ENCODE data around the gene GRM6. TPM values are rescaled to one million over a fixed set of nuclear protein-coding genes. Genes with fewer than 3 reads are reported as not detected.

Gene GRM6
- total RNA-seq, 4 donors from 2014 or later, result not detected

- intact Hi-C loops (cut with DNase I; ENCODE audit: low total_unique reads), result no loop called here
- peak in 1 of 2 donors; percentile 50 for DNase-seq (ENCODE audit: low spot score in 2 of 2)
- WGBS, 2 donors, result 91 to 92% methylated on average over 19 to 27 of the region's 27 CpGs
- H3K4me3 ChIP-seq (ENCODE audit: low read depth, poor library complexity, severe bottlenecking), result no peak overlapping the region
- TF ChIP-seq POLR2A (IDR thresholded peaks at IDR 0.05) (no peak), CTCF (IDR thresholded peaks at IDR 0.05) (no peak)
These were observed 6.5 kb downstream of the GRM6 start for GRCh38 chr5:178988436-178989220.

DNA sequence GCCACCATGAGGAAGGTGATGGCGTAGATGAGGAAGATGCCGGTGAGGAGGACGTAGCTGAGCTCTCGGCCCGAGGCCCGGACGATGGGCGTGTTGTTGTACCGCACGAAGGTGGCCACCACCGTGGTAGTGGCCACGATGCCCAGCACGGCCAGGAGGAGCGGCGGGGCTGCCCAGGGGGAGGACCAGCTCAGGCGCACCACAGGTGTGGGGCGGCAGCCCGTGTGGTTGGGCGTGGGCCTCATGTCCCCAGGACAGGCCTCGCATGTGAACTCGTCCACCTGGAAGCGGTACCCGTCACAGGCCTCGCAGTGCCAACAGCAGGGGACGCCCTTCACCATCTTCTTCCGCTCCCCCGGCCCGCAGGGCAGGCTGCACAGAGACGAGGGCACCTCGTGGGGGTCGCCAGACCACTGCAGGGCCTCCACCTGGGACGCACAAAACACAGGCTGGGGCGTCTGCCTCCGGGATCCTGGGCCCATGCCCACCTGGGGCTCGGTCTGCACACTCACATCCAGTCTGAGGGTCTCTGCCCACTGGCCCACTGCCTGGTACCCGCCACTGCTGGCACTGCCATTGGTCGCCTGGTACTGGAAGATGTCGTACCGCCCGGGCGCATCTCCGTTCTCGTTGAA lies 8.7 kb downstream of the GRM6 start:
- intact Hi-C loops (cut with DNase I; ENCODE audit: low total_unique reads), result no loop called here

GRCh38 chr5:178984145-178985072 lies 10.7 kb downstream of the GRM6 start:
- 94 to 95% methylated on average over 37 of the region's 37 CpGs for WGBS, 2 donors
- H3K4me3 ChIP-seq (ENCODE audit: low read depth, poor library complexity, severe bottlenecking), result no peak overlapping the region
- TF ChIP-seq CTCF (IDR thresholded peaks at IDR 0.05), result no peak
- no peak for TF ChIP-seq POLR2A (IDR thresholded peaks at IDR 0.05)
- peak in 1 of 2 donors; percentile 62 for DNase-seq (ENCODE audit: low spot score in 2 of 2)
- intact Hi-C loops (cut with DNase I; ENCODE audit: low total_unique reads), result no loop called here

More for the DNA sequence above, 8.7 kb downstream of the GRM6 start:
- TF ChIP-seq CTCF (IDR thresholded peaks at IDR 0.05), result no peak
- TF ChIP-seq POLR2A (IDR thresholded peaks at IDR 0.05), result no peak
- no peak overlapping the region for H3K4me3 ChIP-seq (ENCODE audit: low read depth, poor library complexity, severe bottlenecking)
- DNase-seq (ENCODE audit: low spot score in 2 of 2), result peak in 1 of 2 donors; percentile 76
- WGBS, 2 donors, result 98% methylated on average over 42 of the region's 43 CpGs

DNA sequence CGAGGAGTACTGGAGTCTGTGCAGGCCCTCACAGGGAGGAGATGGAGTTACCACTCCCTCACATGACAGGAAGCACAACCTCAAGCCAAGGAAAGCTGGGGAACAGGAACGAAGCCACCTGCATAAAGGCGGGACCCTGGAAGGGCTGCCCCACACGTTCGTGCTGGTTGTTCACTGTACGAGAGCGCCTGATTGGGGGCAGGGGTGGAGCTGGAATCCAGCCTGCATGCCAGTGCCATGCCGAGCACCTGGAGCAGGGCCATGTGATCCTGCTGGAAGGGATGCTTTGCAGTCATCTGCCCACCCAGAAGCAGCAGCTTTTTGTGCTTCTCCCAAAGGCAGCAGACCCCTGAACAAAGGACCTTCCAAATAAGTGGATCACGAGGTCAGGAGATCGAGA lies 11.4 kb downstream of the GRM6 start:
- no peak for TF ChIP-seq POLR2A (IDR thresholded peaks at IDR 0.05)
- TF ChIP-seq CTCF (IDR thresholded peaks at IDR 0.05), result no peak
- intact Hi-C loops (cut with DNase I; ENCODE audit: low total_unique reads), result no loop called here
- 90 to 91% methylated on average over 10 of the region's 10 CpGs for WGBS, 2 donors
- H3K4me3 ChIP-seq (ENCODE audit: low read depth, poor library complexity, severe bottlenecking), result no peak overlapping the region
- DNase-seq (ENCODE audit: low spot score in 2 of 2), result peak in 1 of 2 donors; percentile 23

GRCh38 chr5:178982941-178983340 lies 12.2 kb downstream of the GRM6 start:
- DNase-seq (ENCODE audit: low spot score in 2 of 2), result peak in 1 of 2 donors; percentile 79
- TF ChIP-seq CTCF (IDR thresholded peaks at IDR 0.05) (no peak), POLR2A (IDR thresholded peaks at IDR 0.05) (no peak)
- no peak overlapping the region for H3K4me3 ChIP-seq (ENCODE audit: low read depth, poor library complexity, severe bottlenecking)
- WGBS, 2 donors, result 96% methylated on average over 17 of the region's 17 CpGs
- intact Hi-C loops (cut with DNase I; ENCODE audit: low total_unique reads), result no loop called here
